Tibial nerve (tissue), 3 donors: ENCODE measurements around the gene PEF1.

ENCODE experiments used
- POLR2A ChIP-seq, 2 donors: fragments of 450-650 bp; IDR thresholded peaks; one replicate each; pipeline ENCODE4 v1.6.1; 2017; ENCODE audit warnings: antibody characterized with exemption in 2 of 2, mild to moderate bottlenecking in 2 of 2, moderate library complexity in 2 of 2
- TF ChIP-seq, protein P1 (sequence below), 5 experiments: fragments of 200-600 bp in 3 of 5; fragments of 450-650 bp in 2 of 5; sonication (generic) in 3 of 5; IDR thresholded peaks; one replicate each; pipeline ENCODE4 v1.5.1; 2016 to 2019; ENCODE audit warnings: antibody characterized with exemption in 5 of 5, mild to moderate bottlenecking in 3 of 5, moderate library complexity in 2 of 5

DNA sequence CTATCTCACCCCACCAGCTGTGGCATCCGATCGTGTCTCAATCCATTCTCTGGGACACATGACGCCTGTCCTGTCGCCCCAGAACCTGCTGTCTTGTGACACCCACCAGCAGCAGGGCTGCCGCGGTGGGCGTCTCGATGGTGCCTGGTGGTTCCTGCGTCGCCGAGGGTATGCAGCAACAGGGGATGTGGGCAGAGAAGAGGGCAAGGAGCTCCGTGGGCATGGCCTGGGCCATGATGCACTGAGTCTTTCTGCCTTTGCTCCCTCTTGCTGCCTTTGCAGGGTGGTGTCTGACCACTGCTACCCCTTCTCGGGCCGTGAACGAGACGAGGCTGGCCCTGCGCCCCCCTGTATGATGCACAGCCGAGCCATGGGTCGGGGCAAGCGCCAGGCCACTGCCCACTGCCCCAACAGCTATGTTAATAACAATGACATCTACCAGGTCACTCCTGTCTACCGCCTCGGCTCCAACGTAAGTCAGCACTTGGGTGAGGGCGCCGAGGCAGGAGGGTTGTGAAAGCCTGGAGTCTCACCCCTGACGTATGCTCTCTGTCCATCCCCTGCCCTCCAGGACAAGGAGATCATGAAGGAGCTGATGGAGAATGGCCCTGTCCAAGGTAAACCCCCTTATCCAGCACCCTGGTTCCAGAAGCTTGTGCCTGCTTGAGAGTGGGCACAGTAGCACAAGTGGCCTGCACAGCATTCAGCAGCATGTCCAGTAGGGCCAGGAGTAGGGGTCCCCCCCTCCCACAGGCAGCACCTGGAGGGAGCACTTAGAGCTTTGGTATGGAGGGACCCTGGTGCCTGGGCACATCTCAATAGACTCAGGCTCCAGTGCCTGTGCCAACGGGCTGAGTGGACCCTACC, 59.6 kb downstream of the PEF1 start:
- TF ChIP-seq, protein P1, sequence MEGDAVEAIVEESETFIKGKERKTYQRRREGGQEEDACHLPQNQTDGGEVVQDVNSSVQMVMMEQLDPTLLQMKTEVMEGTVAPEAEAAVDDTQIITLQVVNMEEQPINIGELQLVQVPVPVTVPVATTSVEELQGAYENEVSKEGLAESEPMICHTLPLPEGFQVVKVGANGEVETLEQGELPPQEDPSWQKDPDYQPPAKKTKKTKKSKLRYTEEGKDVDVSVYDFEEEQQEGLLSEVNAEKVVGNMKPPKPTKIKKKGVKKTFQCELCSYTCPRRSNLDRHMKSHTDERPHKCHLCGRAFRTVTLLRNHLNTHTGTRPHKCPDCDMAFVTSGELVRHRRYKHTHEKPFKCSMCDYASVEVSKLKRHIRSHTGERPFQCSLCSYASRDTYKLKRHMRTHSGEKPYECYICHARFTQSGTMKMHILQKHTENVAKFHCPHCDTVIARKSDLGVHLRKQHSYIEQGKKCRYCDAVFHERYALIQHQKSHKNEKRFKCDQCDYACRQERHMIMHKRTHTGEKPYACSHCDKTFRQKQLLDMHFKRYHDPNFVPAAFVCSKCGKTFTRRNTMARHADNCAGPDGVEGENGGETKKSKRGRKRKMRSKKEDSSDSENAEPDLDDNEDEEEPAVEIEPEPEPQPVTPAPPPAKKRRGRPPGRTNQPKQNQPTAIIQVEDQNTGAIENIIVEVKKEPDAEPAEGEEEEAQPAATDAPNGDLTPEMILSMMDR (IDR thresholded peaks at IDR 0.05) = no peak
- no peak for TF ChIP-seq POLR2A (IDR thresholded peaks at IDR 0.05)
